Measurements from ENCODE around the gene IFI27L1.

IFI27L1 gene

GRCh38 chr14:94132285-94132887 is 51.3 kb downstream of the IFI27L1 start:
- DNase-seq (ENCODE audit: low read depth, low spot score): no peak

GRCh38 chr14:94135476-94135875 is 54.4 kb downstream of the IFI27L1 start:
- no peak for DNase-seq (ENCODE audit: low read depth, low spot score)

- DNase-seq (ENCODE audit: low read depth, low spot score): peak; percentile 64
These were observed 55.6 kb downstream of the IFI27L1 start for GRCh38 chr14:94136575-94137331.

DNA sequence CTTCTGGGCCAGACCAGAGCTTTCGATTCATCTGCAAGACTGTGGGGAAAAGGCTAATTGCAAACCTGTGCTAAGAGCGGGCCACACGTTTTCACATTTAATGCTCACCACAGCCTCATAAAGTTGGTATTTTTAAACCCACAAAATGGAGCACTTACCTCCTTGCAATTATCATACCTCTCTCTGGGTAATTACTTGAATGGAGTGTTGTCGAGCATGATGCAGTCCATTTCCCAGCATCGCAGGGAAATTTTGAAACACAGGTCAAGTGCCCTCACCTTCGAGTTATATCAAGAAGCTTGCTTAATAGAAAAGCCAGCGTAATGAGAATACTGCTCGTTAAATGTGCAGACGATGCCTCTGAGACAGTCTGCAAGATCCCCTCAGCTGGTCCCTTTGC is 57.1 kb downstream of the IFI27L1 start:
- no peak for DNase-seq (ENCODE audit: low read depth, low spot score)

DNA sequence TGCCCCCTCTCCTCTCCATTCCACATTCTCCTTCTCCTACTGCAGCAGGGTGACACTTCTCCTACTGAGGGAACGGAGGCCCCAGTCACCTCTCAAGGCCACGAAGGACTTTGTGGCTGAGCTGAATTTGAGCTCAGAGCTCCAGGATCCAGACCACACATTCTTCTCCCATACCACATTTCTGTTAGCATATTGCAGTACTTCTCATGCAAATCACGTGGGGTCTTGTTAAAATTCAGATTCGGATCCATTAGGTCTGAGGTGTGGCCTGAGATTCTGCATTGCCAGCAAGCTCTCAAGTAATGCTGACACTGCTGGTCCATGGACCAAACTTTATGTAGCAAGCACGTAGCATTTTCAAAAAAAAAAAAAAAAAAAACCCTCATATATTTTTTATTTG is 57.9 kb downstream of the IFI27L1 start:
- no peak for DNase-seq (ENCODE audit: low read depth, low spot score)

- no peak for DNase-seq (ENCODE audit: low read depth, low spot score)
These were observed 58.3 kb downstream of the IFI27L1 start for GRCh38 chr14:94139421-94139820.

DNA sequence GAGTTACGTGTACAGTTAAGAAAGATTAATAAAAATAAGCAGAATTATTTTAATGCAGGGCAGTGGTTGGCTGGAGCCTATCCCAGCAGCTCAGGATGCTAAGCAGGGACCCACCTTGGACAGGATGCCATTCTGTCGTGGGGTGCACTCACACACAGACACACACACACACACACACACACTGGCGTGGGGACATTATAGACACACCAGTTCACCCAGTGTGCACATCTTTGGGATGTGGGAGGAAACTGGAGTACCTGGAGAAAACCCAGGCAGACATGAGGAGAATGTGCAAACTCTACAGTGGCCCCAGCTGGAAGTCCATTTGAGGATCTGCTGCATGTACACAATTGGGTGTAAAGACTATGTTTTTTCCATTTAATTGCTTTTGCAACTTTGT is 61.1 kb downstream of the IFI27L1 start:
- DNase-seq (ENCODE audit: low read depth, low spot score): no peak

DNA sequence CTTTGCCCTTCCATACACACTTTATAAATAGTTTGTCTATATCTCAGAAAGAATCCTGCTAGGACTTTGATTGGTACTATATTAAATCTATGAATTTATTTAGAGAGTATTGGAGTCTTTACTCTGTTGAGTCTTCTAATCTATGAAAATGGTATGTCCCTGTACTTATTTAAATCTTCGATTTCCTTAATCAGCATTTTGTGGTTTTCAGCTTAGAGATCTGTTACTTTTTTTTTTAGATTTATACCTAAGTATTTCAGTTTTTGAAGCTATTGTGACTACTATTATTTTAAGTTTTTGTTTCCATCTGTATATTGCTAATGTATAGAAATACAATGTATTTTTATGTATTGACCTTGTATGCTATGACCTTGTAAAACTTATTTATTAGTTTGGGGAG is 61.7 kb downstream of the IFI27L1 start:
- DNase-seq (ENCODE audit: low read depth, low spot score): no peak

- DNase-seq (ENCODE audit: low read depth, low spot score): no peak
These were observed 62.1 kb downstream of the IFI27L1 start for GRCh38 chr14:94143239-94143638.

- no peak for DNase-seq (ENCODE audit: low read depth, low spot score)
These were observed 62.6 kb downstream of the IFI27L1 start for GRCh38 chr14:94143711-94144110.

- peak; percentile 67 for DNase-seq (ENCODE audit: low read depth, low spot score)
These were observed 63.7 kb downstream of the IFI27L1 start for GRCh38 chr14:94144765-94145164.

DNA sequence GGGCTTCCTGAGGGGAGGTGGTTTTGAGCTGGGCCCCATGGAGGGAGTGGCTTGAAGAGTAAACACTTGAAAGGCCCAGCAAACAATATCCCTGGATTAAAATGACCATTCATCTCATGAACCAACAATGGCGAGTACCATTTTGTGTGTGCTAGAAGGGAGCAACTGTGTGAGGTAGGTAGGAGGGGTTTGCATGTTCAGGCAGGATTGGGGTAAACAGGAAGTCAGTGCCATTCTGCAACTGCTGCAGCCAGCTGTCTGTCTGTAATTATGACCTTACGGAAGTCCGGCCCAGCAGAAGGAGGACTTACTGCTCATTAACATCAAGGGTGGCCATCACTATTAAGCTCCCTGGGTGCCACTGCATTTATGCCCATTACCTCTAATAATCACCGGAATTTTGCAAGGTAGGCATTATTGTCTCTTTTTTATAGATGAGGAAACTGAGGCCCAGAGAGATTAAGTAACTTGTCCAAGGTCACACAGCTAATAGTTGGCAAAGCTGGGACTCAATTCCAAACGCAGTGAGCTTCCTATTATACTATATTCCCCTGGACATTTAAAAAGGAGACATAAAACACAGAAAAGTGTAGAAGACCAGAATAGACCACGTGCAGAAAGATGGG is 64.9 kb downstream of the IFI27L1 start:
- DNase-seq (ENCODE audit: low read depth, low spot score): no peak
